DND-41 (cell line): ENCODE results near the gene CPT1C.

Experiments used
- EZH2 ChIP-seq: IDR thresholded peaks from 3 replicates; pipeline ENCODE4 v1.6.1; 2012; ENCODE audit warnings: borderline replicate concordance, low read depth, mild to moderate bottlenecking, moderate library complexity, low read length, inconsistent platforms; ENCODE audit not compliant: severe bottlenecking
- TF ChIP-seq, protein P1 (sequence below): IDR thresholded peaks from 2 replicates; pipeline ENCODE4 v1.5.1; 2012; ENCODE audit warnings: borderline replicate concordance, low read length, moderate library complexity, mild to moderate bottlenecking; ENCODE audit not compliant: poor library complexity, severe bottlenecking; ENCODE audit errors: extremely low read depth

DNA sequence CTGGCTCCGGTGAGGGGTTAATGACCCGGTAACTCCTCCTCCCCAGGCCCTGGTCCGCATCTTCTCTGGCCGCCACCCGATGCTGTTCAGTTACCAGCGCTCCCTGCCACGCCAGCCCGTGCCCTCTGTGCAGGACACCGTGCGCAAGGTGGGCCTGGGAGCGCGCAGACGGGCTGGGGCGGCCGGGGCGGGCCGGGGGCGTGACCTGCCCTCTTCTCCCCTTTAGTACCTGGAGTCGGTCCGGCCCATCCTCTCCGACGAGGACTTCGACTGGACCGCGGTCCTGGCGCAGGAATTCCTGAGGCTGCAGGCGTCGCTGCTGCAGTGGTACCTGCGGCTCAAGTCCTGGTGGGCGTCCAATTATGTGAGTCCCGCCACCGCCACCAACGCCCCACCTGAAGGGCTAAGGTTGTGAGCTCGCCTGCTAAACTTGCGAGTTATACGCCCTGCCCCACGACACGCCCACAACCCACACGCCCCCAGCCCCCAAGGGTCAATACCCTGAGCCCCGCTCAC is 10.4 kb downstream of the CPT1C start:
- TF ChIP-seq, protein P1, sequence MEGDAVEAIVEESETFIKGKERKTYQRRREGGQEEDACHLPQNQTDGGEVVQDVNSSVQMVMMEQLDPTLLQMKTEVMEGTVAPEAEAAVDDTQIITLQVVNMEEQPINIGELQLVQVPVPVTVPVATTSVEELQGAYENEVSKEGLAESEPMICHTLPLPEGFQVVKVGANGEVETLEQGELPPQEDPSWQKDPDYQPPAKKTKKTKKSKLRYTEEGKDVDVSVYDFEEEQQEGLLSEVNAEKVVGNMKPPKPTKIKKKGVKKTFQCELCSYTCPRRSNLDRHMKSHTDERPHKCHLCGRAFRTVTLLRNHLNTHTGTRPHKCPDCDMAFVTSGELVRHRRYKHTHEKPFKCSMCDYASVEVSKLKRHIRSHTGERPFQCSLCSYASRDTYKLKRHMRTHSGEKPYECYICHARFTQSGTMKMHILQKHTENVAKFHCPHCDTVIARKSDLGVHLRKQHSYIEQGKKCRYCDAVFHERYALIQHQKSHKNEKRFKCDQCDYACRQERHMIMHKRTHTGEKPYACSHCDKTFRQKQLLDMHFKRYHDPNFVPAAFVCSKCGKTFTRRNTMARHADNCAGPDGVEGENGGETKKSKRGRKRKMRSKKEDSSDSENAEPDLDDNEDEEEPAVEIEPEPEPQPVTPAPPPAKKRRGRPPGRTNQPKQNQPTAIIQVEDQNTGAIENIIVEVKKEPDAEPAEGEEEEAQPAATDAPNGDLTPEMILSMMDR, result no peak
- TF ChIP-seq EZH2, result no peak
